ENCODE results near the gene LRRN2. TPM values are rescaled to one million over a fixed set of nuclear protein-coding genes. Genes with fewer than 3 reads are reported as not detected.

Gene LRRN2
- total RNA-seq, 1 experiment from 2014 or later = 5.0 TPM

- intact Hi-C loops (cut with micrococcal nuclease) = no loop called here
- no peaks in the 10 kb centered on the region for H3K36me3 ChIP-seq (ENCODE audit: low read depth, low read length)
These were observed 56.7 kb downstream of the LRRN2 start for GRCh38 chr1:204628868-204629267.

GRCh38 chr1:204627436-204627835, 58.1 kb downstream of the LRRN2 start:
- intact Hi-C loops (cut with micrococcal nuclease) = no loop called here
- no peaks in the 10 kb centered on the region for H3F3A ChIP-seq (ENCODE audit: low read length, unreplicated experiment)
- no peaks in the 10 kb centered on the region for H3K27me3 ChIP-seq (ENCODE audit: low read length)
- no peak overlapping the region for H3K4me2 ChIP-seq (ENCODE audit: low read length)
- H3K27ac ChIP-seq (ENCODE audit: low read length) = no peak overlapping the region
- H2AFZ ChIP-seq (ENCODE audit: low read length) = no peak overlapping the region
- DNase-seq = no peak
- H3K36me3 ChIP-seq (ENCODE audit: low read depth, low read length) = no peaks in the 10 kb centered on the region
- ChIA-PET POLR2A (ENCODE audit: unreplicated experiment) (interaction anchor here (0.6 kb wide), 1 partner anchor 10 kb away, joined by 5 read pairs; no protein-coding TSS in a partner anchor), CTCF (interaction anchor here (0.6 kb wide), 1 partner anchor 106 kb away, joined by 3 read pairs; no protein-coding TSS in a partner anchor)
- H3K9me2 ChIP-seq (replicated peaks; ENCODE audit: low read length) = no peaks in the 10 kb centered on the region
- no TSS peak for BruUV-seq (replicated peaks)
- no peaks in the 10 kb centered on the region for H3K79me2 ChIP-seq (ENCODE audit: low read length)
- H4K20me1 ChIP-seq (ENCODE audit: low read length) = no peaks in the 10 kb centered on the region
- peaks cover 19% of the 10 kb centered on the region for H3K4me1 ChIP-seq (ENCODE audit: insufficient read depth, low read length)
- no peak overlapping the region for H3K9ac ChIP-seq (ENCODE audit: low read length)
- no peak for TF ChIP-seq EZH2 (IDR thresholded peaks at IDR 0.05; ENCODE audit: low read length, unreplicated experiment)
- TF ChIP-seq CTCF (conservative IDR thresholded peaks at IDR 0.05; ENCODE audit: low read depth, low read length) = no peak
- TF ChIP-seq EZH2phosphoT487 (IDR thresholded peaks at IDR 0.05; ENCODE audit: borderline replicate concordance, low read length) = no peak
- H3K4me3 ChIP-seq (ENCODE audit: low read length) = no peak overlapping the region
- H3K9me3 ChIP-seq (ENCODE audit: low read length) = no peaks in the 10 kb centered on the region
- no peak for ATAC-seq

More at GRCh38 chr1:204628868-204629267, 56.7 kb downstream of the LRRN2 start:
- Histone ChIP-seq H3K9me2 (replicated peaks; ENCODE audit: low read length) (no peaks in the 10 kb centered on the region), H3K4me3 (ENCODE audit: low read length) (no peak overlapping the region), H3K9me3 (ENCODE audit: low read length) (no peaks in the 10 kb centered on the region), H3F3A (ENCODE audit: low read length, unreplicated experiment) (no peaks in the 10 kb centered on the region), H3K4me2 (ENCODE audit: low read length) (no peak overlapping the region), H3K27ac (ENCODE audit: low read length) (no peak overlapping the region), H3K79me2 (ENCODE audit: low read length) (no peaks in the 10 kb centered on the region), H3K9ac (ENCODE audit: low read length) (no peak overlapping the region), H3K27me3 (ENCODE audit: low read length) (no peaks in the 10 kb centered on the region), H4K20me1 (ENCODE audit: low read length) (no peaks in the 10 kb centered on the region), H3K4me1 (ENCODE audit: insufficient read depth, low read length) (peaks cover 4% of the 10 kb centered on the region), H2AFZ (ENCODE audit: low read length) (no peak overlapping the region)
- no peak for ATAC-seq
- CTCF ChIA-PET = no interaction called here
- POLR2A ChIA-PET (ENCODE audit: unreplicated experiment) = no interaction called here
- no TSS peak for BruUV-seq (replicated peaks)
- no peak for DNase-seq
- TF ChIP-seq CTCF (conservative IDR thresholded peaks at IDR 0.05; ENCODE audit: low read depth, low read length) = no peak
- TF ChIP-seq EZH2phosphoT487 (IDR thresholded peaks at IDR 0.05; ENCODE audit: borderline replicate concordance, low read length) = no peak
- no peak for TF ChIP-seq EZH2 (IDR thresholded peaks at IDR 0.05; ENCODE audit: low read length, unreplicated experiment)

- Histone ChIP-seq H3K4me2 (ENCODE audit: low read length) (no peak overlapping the region), H4K20me1 (ENCODE audit: low read length) (no peaks in the 10 kb centered on the region), H3K27ac (ENCODE audit: low read length) (no peak overlapping the region), H3K9me3 (ENCODE audit: low read length) (no peaks in the 10 kb centered on the region), H3K4me3 (ENCODE audit: low read length) (no peak overlapping the region), H3K9me2 (replicated peaks; ENCODE audit: low read length) (no peaks in the 10 kb centered on the region), H2AFZ (ENCODE audit: low read length) (no peak overlapping the region), H3K79me2 (ENCODE audit: low read length) (no peaks in the 10 kb centered on the region), H3K4me1 (ENCODE audit: insufficient read depth, low read length) (peaks cover 29% of the 10 kb centered on the region), H3K9ac (ENCODE audit: low read length) (no peak overlapping the region), H3K27me3 (ENCODE audit: low read length) (no peaks in the 10 kb centered on the region), H3K36me3 (ENCODE audit: low read depth, low read length) (no peaks in the 10 kb centered on the region), H3F3A (ENCODE audit: low read length, unreplicated experiment) (no peaks in the 10 kb centered on the region)
- BruUV-seq (replicated peaks) = no TSS peak
- CTCF ChIA-PET = no interaction called here
- no peak for TF ChIP-seq EZH2 (IDR thresholded peaks at IDR 0.05; ENCODE audit: low read length, unreplicated experiment)
- TF ChIP-seq CTCF (conservative IDR thresholded peaks at IDR 0.05; ENCODE audit: low read depth, low read length) = no peak
- no peak for TF ChIP-seq EZH2phosphoT487 (IDR thresholded peaks at IDR 0.05; ENCODE audit: borderline replicate concordance, low read length)
- ATAC-seq = no peak
- intact Hi-C loops (cut with micrococcal nuclease) = no loop called here
- DNase-seq = no peak
- POLR2A ChIA-PET (ENCODE audit: unreplicated experiment) = no interaction called here
These were observed 59.2 kb downstream of the LRRN2 start for GRCh38 chr1:204626381-204626780.
